Omental fat pad (tissue), 4 donors: ENCODE results near the gene SWT1. TPM values are rescaled to one million over a fixed set of nuclear protein-coding genes. Genes with fewer than 3 reads are reported as not detected.
"Not testable (repeated sequence)": the region's sequence is repeated elsewhere in the genome, so short reads cannot be mapped to it uniquely, and the experiment has no call there.

Experiments used
- ATAC-seq: fragments of 150-250 bp; one replicate; pipeline ENCODE4 v1.9.1; 2016; ENCODE audit warnings: mild to moderate bottlenecking, moderate library complexity; ENCODE audit not compliant: low FRiP score
- DNase-seq: peaks from one replicate; pipeline ENCODE4 v3.0.0-alpha.2; 2019; ENCODE audit warnings: low spot score
- total RNA-seq, 4 donors: library from RNA; depleted of rRNA; stranded (reverse); fragments of >200 nt; gene quantifications; one replicate each; pipeline ENCODE4 v1.1.0, GENCODE V29; 2016
- TF ChIP-seq, protein P1 (sequence below), 3 donors: fragments of 450-650 bp; IDR thresholded peaks; one replicate each; pipeline ENCODE4 v1.5.1; 2016 to 2017; ENCODE audit warnings: antibody characterized with exemption in 3 of 3, mild to moderate bottlenecking in 3 of 3, moderate library complexity in 2 of 3

SWT1 gene
- total RNA-seq, 4 donors from 2014 or later: 3.6 to 15.1 (median 7.3) TPM

GRCh38 chr1:185166106-185166505, 9.1 kb downstream of the SWT1 start:
- ATAC-seq (no peak), DNase-seq (no peak)

GRCh38 chr1:185170291-185170848, 13.4 kb downstream of the SWT1 start:
- ATAC-seq: no peak
- TF ChIP-seq, protein P1, sequence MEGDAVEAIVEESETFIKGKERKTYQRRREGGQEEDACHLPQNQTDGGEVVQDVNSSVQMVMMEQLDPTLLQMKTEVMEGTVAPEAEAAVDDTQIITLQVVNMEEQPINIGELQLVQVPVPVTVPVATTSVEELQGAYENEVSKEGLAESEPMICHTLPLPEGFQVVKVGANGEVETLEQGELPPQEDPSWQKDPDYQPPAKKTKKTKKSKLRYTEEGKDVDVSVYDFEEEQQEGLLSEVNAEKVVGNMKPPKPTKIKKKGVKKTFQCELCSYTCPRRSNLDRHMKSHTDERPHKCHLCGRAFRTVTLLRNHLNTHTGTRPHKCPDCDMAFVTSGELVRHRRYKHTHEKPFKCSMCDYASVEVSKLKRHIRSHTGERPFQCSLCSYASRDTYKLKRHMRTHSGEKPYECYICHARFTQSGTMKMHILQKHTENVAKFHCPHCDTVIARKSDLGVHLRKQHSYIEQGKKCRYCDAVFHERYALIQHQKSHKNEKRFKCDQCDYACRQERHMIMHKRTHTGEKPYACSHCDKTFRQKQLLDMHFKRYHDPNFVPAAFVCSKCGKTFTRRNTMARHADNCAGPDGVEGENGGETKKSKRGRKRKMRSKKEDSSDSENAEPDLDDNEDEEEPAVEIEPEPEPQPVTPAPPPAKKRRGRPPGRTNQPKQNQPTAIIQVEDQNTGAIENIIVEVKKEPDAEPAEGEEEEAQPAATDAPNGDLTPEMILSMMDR (IDR thresholded peaks at IDR 0.05): no peak

More at GRCh38 chr1:185166106-185166505, 9.1 kb downstream of the SWT1 start:
- TF ChIP-seq, protein P1 (IDR thresholded peaks at IDR 0.05): no peak

DNA sequence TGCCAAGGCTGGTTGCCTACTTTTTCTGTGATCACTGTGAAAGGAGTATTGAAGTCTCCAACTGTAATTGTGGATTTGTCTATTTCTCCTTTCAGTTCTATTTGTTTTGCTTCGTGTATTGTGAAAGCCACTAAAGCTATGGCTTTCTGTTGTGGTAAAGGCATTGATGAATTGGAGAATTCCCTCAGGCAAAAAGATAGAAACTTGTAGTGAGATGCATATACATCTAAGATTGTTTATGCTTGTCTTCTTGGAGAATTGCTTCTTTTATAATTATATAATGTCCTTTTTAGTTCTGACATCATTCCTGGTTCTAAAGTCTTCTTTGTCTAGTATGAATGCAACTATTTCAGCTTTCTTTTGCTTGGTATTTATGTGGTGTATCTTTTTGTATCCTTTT, 36.8 kb downstream of the SWT1 start:
- ATAC-seq (no peak), DNase-seq (no peak)
- TF ChIP-seq, protein P1 (IDR thresholded peaks at IDR 0.05): no peak

More at GRCh38 chr1:185170291-185170848, 13.4 kb downstream of the SWT1 start:
- no peak for DNase-seq

GRCh38 chr1:185198712-185199111, 41.7 kb downstream of the SWT1 start:
- ATAC-seq, DNase-seq: not testable (repeated sequence)

DNA sequence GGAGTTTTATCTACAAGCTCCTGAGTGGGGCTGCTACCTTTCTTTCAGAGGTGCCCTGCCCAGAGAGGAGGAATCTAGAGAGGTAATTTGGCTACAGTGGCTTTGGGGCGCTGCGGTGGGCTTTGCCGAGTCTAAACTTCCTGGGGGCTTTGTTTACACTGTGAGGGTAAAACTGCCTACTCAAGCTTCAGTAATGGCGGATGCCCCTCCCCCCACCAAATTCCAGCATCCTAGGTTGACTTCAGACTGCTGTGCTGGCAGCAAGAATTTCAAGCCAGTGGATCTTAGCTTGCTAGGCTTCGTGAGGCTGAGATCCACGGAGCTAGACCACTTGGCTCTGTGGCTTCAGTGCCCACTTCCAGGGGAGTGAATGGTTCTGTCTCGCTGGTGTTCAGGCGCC, 43.9 kb downstream of the SWT1 start:
- DNase-seq: no peak
- no peak for ATAC-seq
- TF ChIP-seq, protein P1 (IDR thresholded peaks at IDR 0.05): no peak

GRCh38 chr1:185207170-185207569, 50.2 kb downstream of the SWT1 start:
- ATAC-seq (no peak), DNase-seq (no peak)
- TF ChIP-seq, protein P1 (IDR thresholded peaks at IDR 0.05): no peak

DNA sequence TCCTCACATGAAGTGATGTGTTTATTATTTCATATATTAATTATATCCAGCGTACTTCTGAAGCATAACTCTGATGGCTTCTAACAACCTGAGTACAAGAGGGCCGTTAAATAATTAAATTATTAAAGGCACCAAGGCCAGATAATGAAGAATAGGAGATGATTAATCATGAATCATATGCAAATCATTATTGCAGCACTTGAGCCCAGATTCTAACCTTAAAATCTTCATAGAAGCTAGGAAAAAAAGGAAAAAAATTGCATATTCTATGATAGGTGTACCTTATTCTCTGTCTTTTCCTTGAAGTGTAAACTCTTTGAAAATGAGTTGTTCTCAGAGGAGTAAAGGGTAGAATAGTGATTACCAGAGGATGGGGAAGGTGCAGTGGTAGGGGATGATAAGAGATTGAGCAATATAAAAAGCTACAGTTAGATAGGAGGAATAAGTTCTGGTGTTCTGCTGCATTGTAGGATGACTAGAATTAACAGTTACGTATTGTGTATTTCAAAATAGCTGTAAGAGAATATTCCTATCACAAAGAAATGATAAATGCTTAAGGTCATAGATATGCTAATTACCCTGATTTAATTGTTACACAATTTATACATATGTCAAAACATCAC, 51.1 kb downstream of the SWT1 start:
- DNase-seq (no peak), ATAC-seq (no peak)
- TF ChIP-seq, protein P1 (IDR thresholded peaks at IDR 0.05): no peak
